Urinary bladder (tissue), 4 donors: ENCODE measurements around the gene ASTL. TPM values are rescaled to one million over a fixed set of nuclear protein-coding genes. Genes with fewer than 3 reads are reported as not detected.

ENCODE experiments used
- DNase-seq: peaks from one replicate; pipeline ENCODE4 v3.0.0-alpha.2; 2015; ENCODE audit errors: extremely low spot score
- H3K27ac ChIP-seq: one replicate; pipeline ENCODE4 v1.5.1; 2013; ENCODE audit warnings: low read depth, mild to moderate bottlenecking, moderate library complexity
- H3K36me3 ChIP-seq: one replicate; pipeline ENCODE4 v1.6.1; 2013; ENCODE audit warnings: mild to moderate bottlenecking, moderate library complexity; ENCODE audit not compliant: insufficient read depth
- H3K4me1 ChIP-seq: one replicate; pipeline ENCODE4 v1.6.1; 2013; ENCODE audit warnings: mild to moderate bottlenecking, moderate library complexity; ENCODE audit not compliant: insufficient read depth
- H3K4me3 ChIP-seq: one replicate; pipeline ENCODE4 v1.5.1; 2013; ENCODE audit warnings: low read depth, low read length
- WGBS: extraction: QIAGEN DNeasy Blood & Tissue Kit; methylation state at CpG from one replicate; pipeline ENCODE4 v1.1.7; 2013; 5-methylcytosine and 5-hydroxymethylcytosine counted together
- polyA plus RNA-seq: library from polyadenylated mRNA; stranded (reverse); fragments of 200-250 nt; gene quantifications from one replicate; pipeline ENCODE4 v1.2.3, GENCODE V29; 2013
- total RNA-seq: library from RNA; depleted of rRNA; stranded (reverse); fragments of >200 nt; gene quantifications from one replicate; pipeline ENCODE4 v1.2.3, GENCODE V29; 2014
- donor health status: healthy with polysubstance abuse.
- donor health status: healthy.

ASTL gene
- total and polyA plus RNA-seq, 2 donors: 0.09 to 0.85 TPM

- Histone ChIP-seq H3K27ac (no peak overlapping the region), H3K4me3 (no peak overlapping the region), H3K4me1 (no peaks in the 10 kb centered on the region), H3K36me3 (no peaks in the 10 kb centered on the region)
- WGBS: 35% methylated on average over 6 of the region's 6 CpGs
- DNase-seq: no peak
Measured at GRCh38 chr2:96103761-96104486, 34.4 kb downstream of the ASTL start.

GRCh38 chr2:96103187-96103601 lies 35.1 kb downstream of the ASTL start:
- Histone ChIP-seq H3K27ac (no peak overlapping the region), H3K4me3 (no peak overlapping the region), H3K4me1 (no peaks in the 10 kb centered on the region), H3K36me3 (no peaks in the 10 kb centered on the region)
- WGBS: 83% methylated on average over 8 of the region's 8 CpGs
- no peak for DNase-seq

GRCh38 chr2:96102596-96103186 lies 35.6 kb downstream of the ASTL start:
- H3K36me3 ChIP-seq: no peaks in the 10 kb centered on the region
- H3K27ac ChIP-seq: no peak overlapping the region
- 96% methylated on average over 15 of the region's 15 CpGs for WGBS
- no peak for DNase-seq
- H3K4me1 ChIP-seq: no peaks in the 10 kb centered on the region
- no peak overlapping the region for H3K4me3 ChIP-seq

GRCh38 chr2:96100893-96101304 lies 37.4 kb downstream of the ASTL start:
- 91% methylated on average over 3 of the region's 3 CpGs for WGBS
- H3K36me3 ChIP-seq: no peaks in the 10 kb centered on the region
- no peaks in the 10 kb centered on the region for H3K4me1 ChIP-seq
- no peak overlapping the region for H3K27ac ChIP-seq
- no peak overlapping the region for H3K4me3 ChIP-seq
- DNase-seq: no peak

- 65% methylated on average over 12 of the region's 12 CpGs for WGBS
- H3K4me1 ChIP-seq: no peaks in the 10 kb centered on the region
- H3K27ac ChIP-seq: no peak overlapping the region
- DNase-seq: no peak
- H3K36me3 ChIP-seq: no peaks in the 10 kb centered on the region
- H3K4me3 ChIP-seq: no peak overlapping the region
Measured at GRCh38 chr2:96099861-96100798, 38.2 kb downstream of the ASTL start.

- H3K4me1 ChIP-seq: no peaks in the 10 kb centered on the region
- H3K27ac ChIP-seq: no peak overlapping the region
- H3K4me3 ChIP-seq: no peak overlapping the region
- no peaks in the 10 kb centered on the region for H3K36me3 ChIP-seq
- 73% methylated on average over 11 of the region's 11 CpGs for WGBS
- DNase-seq: no peak
Measured at GRCh38 chr2:96098900-96099590, 39.3 kb downstream of the ASTL start.

GRCh38 chr2:96097951-96098823 lies 40.1 kb downstream of the ASTL start:
- Histone ChIP-seq H3K36me3 (no peaks in the 10 kb centered on the region), H3K4me1 (no peaks in the 10 kb centered on the region), H3K4me3 (no peak overlapping the region), H3K27ac (no peak overlapping the region)
- DNase-seq: no peak
- 76% methylated on average over 7 of the region's 7 CpGs for WGBS

GRCh38 chr2:96097441-96097840 lies 40.9 kb downstream of the ASTL start:
- H3K36me3 ChIP-seq: no peaks in the 10 kb centered on the region
- WGBS: 93% methylated on average over 5 of the region's 5 CpGs
- no peak overlapping the region for H3K27ac ChIP-seq
- DNase-seq: no peak
- H3K4me1 ChIP-seq: no peaks in the 10 kb centered on the region
- H3K4me3 ChIP-seq: no peak overlapping the region

- Histone ChIP-seq H3K4me1 (no peaks in the 10 kb centered on the region), H3K27ac (no peak overlapping the region), H3K36me3 (no peaks in the 10 kb centered on the region), H3K4me3 (no peak overlapping the region)
- 76% methylated on average over 7 of the region's 7 CpGs for WGBS
- no peak for DNase-seq
Measured at GRCh38 chr2:96095116-96095636, 43.1 kb downstream of the ASTL start.

- no peak overlapping the region for H3K4me3 ChIP-seq
- DNase-seq: no peak
- no peak overlapping the region for H3K27ac ChIP-seq
- no peaks in the 10 kb centered on the region for H3K4me1 ChIP-seq
- WGBS: 92% methylated on average over 4 of the region's 4 CpGs
- no peaks in the 10 kb centered on the region for H3K36me3 ChIP-seq
Measured at GRCh38 chr2:96093528-96093927, 44.8 kb downstream of the ASTL start.

GRCh38 chr2:96092951-96093350 lies 45.4 kb downstream of the ASTL start:
- Histone ChIP-seq H3K36me3 (no peaks in the 10 kb centered on the region), H3K27ac (no peak overlapping the region), H3K4me3 (no peak overlapping the region), H3K4me1 (no peaks in the 10 kb centered on the region)
- 92% methylated on average over 3 of the region's 3 CpGs for WGBS
- DNase-seq: no peak

GRCh38 chr2:96092573-96092877 lies 45.8 kb downstream of the ASTL start:
- Histone ChIP-seq H3K36me3 (no peaks in the 10 kb centered on the region), H3K4me3 (no peak overlapping the region), H3K4me1 (no peaks in the 10 kb centered on the region), H3K27ac (no peak overlapping the region)
- no peak for DNase-seq
- 93% methylated on average over 4 of the region's 4 CpGs for WGBS
